Measurements from ENCODE around the gene CNOT6.

The CNOT6 gene

GRCh38 chr5:180568914-180569313, 74.7 kb downstream of the CNOT6 start:
- DNase-seq (ENCODE audit: low spot score): no peak

- no peak for DNase-seq (ENCODE audit: low spot score)
Observed at GRCh38 chr5:180575571-180575970, 81.4 kb downstream of the CNOT6 start.

GRCh38 chr5:180580681-180581080, 86.5 kb downstream of the CNOT6 start:
- no peak for DNase-seq (ENCODE audit: low spot score)

- no peak for DNase-seq (ENCODE audit: low spot score)
Observed at GRCh38 chr5:180583738-180584137, 89.6 kb downstream of the CNOT6 start.

- no peak for DNase-seq (ENCODE audit: low spot score)
Observed at GRCh38 chr5:180586204-180586603, 92.0 kb downstream of the CNOT6 start.

GRCh38 chr5:180586870-180587269, 92.7 kb downstream of the CNOT6 start:
- DNase-seq (ENCODE audit: low spot score): no peak

- DNase-seq (ENCODE audit: low spot score): peak; percentile 5
Observed at GRCh38 chr5:180589771-180590542, 95.8 kb downstream of the CNOT6 start.

GRCh38 chr5:180590543-180591310, 96.5 kb downstream of the CNOT6 start:
- peak; percentile 10 for DNase-seq (ENCODE audit: low spot score)

GRCh38 chr5:180591311-180591887, 97.2 kb downstream of the CNOT6 start, which contains the start of gene SCGB3A1:
TSS of gene SCGB3A1 (minus strand) at chr5:180591499. CDS start at chr5:180591462, 37 bp downstream.
- peak; percentile 12 for DNase-seq (ENCODE audit: low spot score)

- no peak for DNase-seq (ENCODE audit: low spot score)
Observed at GRCh38 chr5:180592176-180592575, 98.0 kb downstream of the CNOT6 start.

GRCh38 chr5:180593446-180594206, 99.4 kb downstream of the CNOT6 start:
- no peak for DNase-seq (ENCODE audit: low spot score)

GRCh38 chr5:180594311-180595045, 100.3 kb downstream of the CNOT6 start:
- DNase-seq (ENCODE audit: low spot score): no peak

- no peak for DNase-seq (ENCODE audit: low spot score)
Observed at GRCh38 chr5:180595046-180595379, 100.8 kb downstream of the CNOT6 start.

- DNase-seq (ENCODE audit: low spot score): peak; percentile 5
Observed at GRCh38 chr5:180595381-180596114, 101.4 kb downstream of the CNOT6 start.

- DNase-seq (ENCODE audit: low spot score): no peak
Observed at GRCh38 chr5:180596115-180596667, 102.0 kb downstream of the CNOT6 start.

GRCh38 chr5:180596668-180597231, 102.6 kb downstream of the CNOT6 start:
- DNase-seq (ENCODE audit: low spot score): no peak

- peak; percentile 5 for DNase-seq (ENCODE audit: low spot score)
Observed at GRCh38 chr5:180598316-180598701, 104.1 kb downstream of the CNOT6 start.

- DNase-seq (ENCODE audit: low spot score): no peak
Observed at GRCh38 chr5:180598797-180599589, 104.8 kb downstream of the CNOT6 start.

GRCh38 chr5:180599590-180599914, 105.4 kb downstream of the CNOT6 start:
- peak; percentile 5 for DNase-seq (ENCODE audit: low spot score)
